ENCODE results near the gene TIMELESS.
A peak's percentile ranks its signal among the peaks of the same experiment; 100 is the strongest.
"Not testable (repeated sequence)": the region's sequence is repeated elsewhere in the genome, so short reads cannot be mapped to it uniquely, and the experiment has no call there.

Gene TIMELESS

GRCh38 chr12:56449622-56449984 lies 377 bp upstream of the TIMELESS start:
- H3K9me3 Mint-ChIP-seq, result no peaks in the 10 kb centered on the region
- no peaks in the 10 kb centered on the region for H3K27me3 Mint-ChIP-seq
- peaks cover 8% of the 10 kb centered on the region for H3K36me3 Mint-ChIP-seq (ENCODE audit: low read depth)
- intact Hi-C loops (cut with micrococcal nuclease), result loop anchor here (1.0 to 5.0 kb wide), 3 partner anchors 19 to 133 kb away; partner anchors contain the start of genes APOF, SPRYD4 and STAT2
- peak overlapping the region; percentile 89 for H3K27ac Mint-ChIP-seq
- H3K4me3 Mint-ChIP-seq, result peak overlapping the region; percentile 92
- H3K4me1 Mint-ChIP-seq (ENCODE audit: low read depth), result peaks cover 23% of the 10 kb centered on the region

GRCh38 chr12:56443208-56443607 lies 6.0 kb downstream of the TIMELESS start:
- H3K36me3 Mint-ChIP-seq (ENCODE audit: low read depth), result peaks cover 12% of the 10 kb centered on the region

GRCh38 chr12:56437430-56438176 lies 11.6 kb downstream of the TIMELESS start:
- H3K27me3 Mint-ChIP-seq, result no peaks in the 10 kb centered on the region

More at GRCh38 chr12:56443208-56443607, 6.0 kb downstream of the TIMELESS start:
- H3K27me3 Mint-ChIP-seq; H3K27ac Mint-ChIP-seq; intact Hi-C loops (cut with micrococcal nuclease); H3K4me3 Mint-ChIP-seq: not testable (repeated sequence)
- peaks cover 17% of the 10 kb centered on the region for H3K9me3 Mint-ChIP-seq
- peaks cover 20% of the 10 kb centered on the region for H3K4me1 Mint-ChIP-seq (ENCODE audit: low read depth)

GRCh38 chr12:56434828-56435227 lies 14.4 kb downstream of the TIMELESS start:
- intact Hi-C loops (cut with micrococcal nuclease), result no loop called here
- no peak overlapping the region for H3K27ac Mint-ChIP-seq
- no peak overlapping the region for H3K4me3 Mint-ChIP-seq
- no peaks in the 10 kb centered on the region for H3K4me1 Mint-ChIP-seq (ENCODE audit: low read depth)
- H3K27me3 Mint-ChIP-seq, result no peaks in the 10 kb centered on the region
- no peaks in the 10 kb centered on the region for H3K9me3 Mint-ChIP-seq
- H3K36me3 Mint-ChIP-seq (ENCODE audit: low read depth), result peaks cover 39% of the 10 kb centered on the region

More at GRCh38 chr12:56437430-56438176, 11.6 kb downstream of the TIMELESS start:
- H3K9me3 Mint-ChIP-seq, result no peaks in the 10 kb centered on the region
- H3K4me1 Mint-ChIP-seq (ENCODE audit: low read depth), result no peaks in the 10 kb centered on the region
- peaks cover 12% of the 10 kb centered on the region for H3K36me3 Mint-ChIP-seq (ENCODE audit: low read depth)
- H3K4me3 Mint-ChIP-seq, result no peak overlapping the region
- intact Hi-C loops (cut with micrococcal nuclease), result no loop called here
- no peak overlapping the region for H3K27ac Mint-ChIP-seq

- no peak overlapping the region for H3K4me3 Mint-ChIP-seq
- no peaks in the 10 kb centered on the region for H3K4me1 Mint-ChIP-seq (ENCODE audit: low read depth)
- H3K27me3 Mint-ChIP-seq, result no peaks in the 10 kb centered on the region
- intact Hi-C loops (cut with micrococcal nuclease), result no loop called here
- H3K36me3 Mint-ChIP-seq (ENCODE audit: low read depth), result peaks cover 60% of the 10 kb centered on the region
- no peak overlapping the region for H3K27ac Mint-ChIP-seq
- H3K9me3 Mint-ChIP-seq, result no peaks in the 10 kb centered on the region
Observed at GRCh38 chr12:56431850-56432249, 17.4 kb downstream of the TIMELESS start.

- no peaks in the 10 kb centered on the region for H3K9me3 Mint-ChIP-seq
- no peak overlapping the region for H3K27ac Mint-ChIP-seq
- intact Hi-C loops (cut with micrococcal nuclease), result no loop called here
- no peaks in the 10 kb centered on the region for H3K27me3 Mint-ChIP-seq
- no peak overlapping the region for H3K4me3 Mint-ChIP-seq
- H3K36me3 Mint-ChIP-seq (ENCODE audit: low read depth), result peaks cover 60% of the 10 kb centered on the region
- H3K4me1 Mint-ChIP-seq (ENCODE audit: low read depth), result no peaks in the 10 kb centered on the region
Observed at GRCh38 chr12:56431288-56431687, 17.9 kb downstream of the TIMELESS start.

GRCh38 chr12:56425940-56426438 lies 23.2 kb downstream of the TIMELESS start:
- Mint-ChIP-seq H3K27ac (no peak overlapping the region), H3K36me3 (ENCODE audit: low read depth) (peaks cover 70% of the 10 kb centered on the region), H3K4me3 (no peak overlapping the region), H3K27me3 (no peaks in the 10 kb centered on the region), H3K4me1 (ENCODE audit: low read depth) (peaks cover 1% of the 10 kb centered on the region), H3K9me3 (no peaks in the 10 kb centered on the region)
- intact Hi-C loops (cut with micrococcal nuclease), result no loop called here

GRCh38 chr12:56425193-56425592 lies 24.0 kb downstream of the TIMELESS start:
- peaks cover 9% of the 10 kb centered on the region for H3K4me1 Mint-ChIP-seq (ENCODE audit: low read depth)
- no peak overlapping the region for H3K27ac Mint-ChIP-seq
- H3K27me3 Mint-ChIP-seq, result no peaks in the 10 kb centered on the region
- intact Hi-C loops (cut with micrococcal nuclease), result no loop called here
- H3K36me3 Mint-ChIP-seq (ENCODE audit: low read depth), result peaks cover 70% of the 10 kb centered on the region
- H3K9me3 Mint-ChIP-seq, result no peaks in the 10 kb centered on the region
- no peak overlapping the region for H3K4me3 Mint-ChIP-seq

GRCh38 chr12:56420411-56420810 lies 28.8 kb downstream of the TIMELESS start:
- H3K36me3 Mint-ChIP-seq (ENCODE audit: low read depth), result peaks cover 79% of the 10 kb centered on the region
- H3K27ac Mint-ChIP-seq, result no peak overlapping the region
- intact Hi-C loops (cut with micrococcal nuclease), result no loop called here
- peaks cover 11% of the 10 kb centered on the region for H3K4me1 Mint-ChIP-seq (ENCODE audit: low read depth)
- no peaks in the 10 kb centered on the region for H3K9me3 Mint-ChIP-seq
- no peak overlapping the region for H3K4me3 Mint-ChIP-seq
- H3K27me3 Mint-ChIP-seq, result no peaks in the 10 kb centered on the region

GRCh38 chr12:56417739-56418138 lies 31.5 kb downstream of the TIMELESS start:
- no peak overlapping the region for H3K4me3 Mint-ChIP-seq
- peaks cover 58% of the 10 kb centered on the region for H3K36me3 Mint-ChIP-seq (ENCODE audit: low read depth)
- H3K9me3 Mint-ChIP-seq, result no peaks in the 10 kb centered on the region
- intact Hi-C loops (cut with micrococcal nuclease), result no loop called here
- H3K27me3 Mint-ChIP-seq, result no peaks in the 10 kb centered on the region
- H3K4me1 Mint-ChIP-seq (ENCODE audit: low read depth), result peaks cover 11% of the 10 kb centered on the region
- H3K27ac Mint-ChIP-seq, result no peak overlapping the region

GRCh38 chr12:56414401-56414800 lies 34.8 kb downstream of the TIMELESS start:
- Mint-ChIP-seq H3K36me3 (ENCODE audit: low read depth) (peaks cover 32% of the 10 kb centered on the region), H3K27me3 (no peaks in the 10 kb centered on the region), H3K27ac (no peak overlapping the region), H3K9me3 (no peaks in the 10 kb centered on the region), H3K4me3 (no peak overlapping the region), H3K4me1 (ENCODE audit: low read depth) (no peaks in the 10 kb centered on the region)
- intact Hi-C loops (cut with micrococcal nuclease), result no loop called here

- Mint-ChIP-seq H3K27ac (no peak overlapping the region), H3K4me3 (no peak overlapping the region), H3K9me3 (no peaks in the 10 kb centered on the region), H3K4me1 (ENCODE audit: low read depth) (no peaks in the 10 kb centered on the region), H3K36me3 (ENCODE audit: low read depth) (peaks cover 26% of the 10 kb centered on the region), H3K27me3 (no peaks in the 10 kb centered on the region)
- intact Hi-C loops (cut with micrococcal nuclease), result no loop called here
Observed at GRCh38 chr12:56413392-56413791, 35.8 kb downstream of the TIMELESS start.

GRCh38 chr12:56411781-56412639 lies 37.2 kb downstream of the TIMELESS start:
- intact Hi-C loops (cut with micrococcal nuclease), result no loop called here
- Mint-ChIP-seq H3K27ac (no peak overlapping the region), H3K4me3 (no peak overlapping the region), H3K9me3 (no peaks in the 10 kb centered on the region), H3K27me3 (no peaks in the 10 kb centered on the region), H3K4me1 (ENCODE audit: low read depth) (no peaks in the 10 kb centered on the region), H3K36me3 (ENCODE audit: low read depth) (peaks cover 14% of the 10 kb centered on the region)

- Mint-ChIP-seq H3K27ac (no peak overlapping the region), H3K27me3 (no peaks in the 10 kb centered on the region), H3K4me1 (ENCODE audit: low read depth) (no peaks in the 10 kb centered on the region), H3K4me3 (no peak overlapping the region), H3K36me3 (ENCODE audit: low read depth) (peaks cover 6% of the 10 kb centered on the region), H3K9me3 (no peaks in the 10 kb centered on the region)
- intact Hi-C loops (cut with micrococcal nuclease), result no loop called here
Observed at GRCh38 chr12:56410768-56411167, 38.5 kb downstream of the TIMELESS start.

Measured in dendritic cell treated with granulocyte-macrophage colony-stimulating factor and Interleukin-4, amounts not matched to agents 40 ng/mL and 50 ng/mL, for 4 days (primary cell).